ENCODE measurements around the gene ASXL3. TPM values are rescaled to one million over a fixed set of nuclear protein-coding genes. Genes with fewer than 3 reads are reported as not detected.

ASXL3 gene
- total and polyA plus RNA-seq, 4 donors: 0.08 to 16.3 (median 1.8) TPM

GRCh38 chr18:33708876-33709275 is 130.9 kb downstream of the ASXL3 start:
- H3K36me3 ChIP-seq (ENCODE audit: control insufficient read depth in 4 of 4, insufficient read depth in 4 of 4, low read length in 4 of 4): peaks cover 0 to 5% (median 2%) of the 10 kb centered on the region in 4 donors
- H3K4me1 ChIP-seq (ENCODE audit: control insufficient read depth in 5 of 5, insufficient read depth in 5 of 5, low read length in 5 of 5): no peaks in the 10 kb centered on the region
- H3K27me3 ChIP-seq (ENCODE audit: control insufficient read depth in 3 of 3, insufficient read depth in 3 of 3, low read length in 2 of 3): no peaks in the 10 kb centered on the region
- DNase-seq: no peak
- WGBS, 2 donors: 91 to 96% methylated on average over 1 of the region's 1 CpG
- no peak overlapping the region for H3K4me3 ChIP-seq
- TF ChIP-seq CTCF (IDR thresholded peaks at IDR 0.05; ENCODE audit: control extremely low read depth, extremely low read depth): no peak
- H3K9me3 ChIP-seq (ENCODE audit: control insufficient read depth in 4 of 4, insufficient read depth in 3 of 4, low read length in 3 of 4): no peaks in the 10 kb centered on the region
- H3K27ac ChIP-seq (ENCODE audit: low read depth in 1 of 2, low read length in 1 of 2): no peak overlapping the region
- ATAC-seq (ENCODE audit: insufficient read depth, low FRiP score): no peak
- no peak overlapping the region for H3K9ac ChIP-seq (ENCODE audit: insufficient read depth in 1 of 2, low read length in 2 of 2)

- H3K9ac ChIP-seq (ENCODE audit: insufficient read depth in 1 of 2, low read length in 2 of 2): no peak overlapping the region
- WGBS, 2 donors: 80% methylated on average over 2 of the region's 2 CpGs
- no peak for TF ChIP-seq CTCF (IDR thresholded peaks at IDR 0.05; ENCODE audit: control extremely low read depth, extremely low read depth)
Observed at GRCh38 chr18:33710269-33710668, 132.2 kb downstream of the ASXL3 start.

GRCh38 chr18:33711514-33711913 is 133.5 kb downstream of the ASXL3 start:
- Histone ChIP-seq H3K9ac (ENCODE audit: insufficient read depth in 1 of 2, low read length in 2 of 2) (no peak overlapping the region), H3K4me1 (ENCODE audit: control insufficient read depth in 5 of 5, insufficient read depth in 5 of 5, low read length in 5 of 5) (no peaks in the 10 kb centered on the region), H3K9me3 (ENCODE audit: control insufficient read depth in 4 of 4, insufficient read depth in 3 of 4, low read length in 3 of 4) (no peaks in the 10 kb centered on the region), H3K36me3 (ENCODE audit: control insufficient read depth in 4 of 4, insufficient read depth in 4 of 4, low read length in 4 of 4) (peaks cover 0 to 6% (median 2%) of the 10 kb centered on the region in 4 donors), H3K4me3 (no peak overlapping the region), H3K27me3 (ENCODE audit: control insufficient read depth in 3 of 3, insufficient read depth in 3 of 3, low read length in 2 of 3) (no peaks in the 10 kb centered on the region), H3K27ac (ENCODE audit: low read depth in 1 of 2, low read length in 1 of 2) (no peak overlapping the region)
- no peak for DNase-seq
- ATAC-seq (ENCODE audit: insufficient read depth, low FRiP score): no peak
- WGBS, 2 donors: 92 to 95% methylated on average over 2 of the region's 2 CpGs
- no peak for TF ChIP-seq CTCF (IDR thresholded peaks at IDR 0.05; ENCODE audit: control extremely low read depth, extremely low read depth)

More at GRCh38 chr18:33710269-33710668, 132.2 kb downstream of the ASXL3 start:
- H3K27me3 ChIP-seq (ENCODE audit: control insufficient read depth in 3 of 3, insufficient read depth in 3 of 3, low read length in 2 of 3): no peaks in the 10 kb centered on the region
- no peaks in the 10 kb centered on the region for H3K4me1 ChIP-seq (ENCODE audit: control insufficient read depth in 5 of 5, insufficient read depth in 5 of 5, low read length in 5 of 5)
- peaks cover 0 to 6% (median 2%) of the 10 kb centered on the region in 4 donors for H3K36me3 ChIP-seq (ENCODE audit: control insufficient read depth in 4 of 4, insufficient read depth in 4 of 4, low read length in 4 of 4)
- H3K4me3 ChIP-seq: no peak overlapping the region
- no peak overlapping the region for H3K27ac ChIP-seq (ENCODE audit: low read depth in 1 of 2, low read length in 1 of 2)
- DNase-seq (no peak), ATAC-seq (ENCODE audit: insufficient read depth, low FRiP score) (no peak)
- H3K9me3 ChIP-seq (ENCODE audit: control insufficient read depth in 4 of 4, insufficient read depth in 3 of 4, low read length in 3 of 4): no peaks in the 10 kb centered on the region

GRCh38 chr18:33712719-33713118 is 134.7 kb downstream of the ASXL3 start:
- H3K4me3 ChIP-seq: no peak overlapping the region
- WGBS, 2 donors: 73 to 80% methylated on average over 4 of the region's 4 CpGs
- no peak for ATAC-seq (ENCODE audit: insufficient read depth, low FRiP score)

More at GRCh38 chr18:33712719-33713118, 134.7 kb downstream of the ASXL3 start:
- DNase-seq: no peak
- H3K9ac ChIP-seq (ENCODE audit: insufficient read depth in 1 of 2, low read length in 2 of 2): no peak overlapping the region
- H3K27me3 ChIP-seq (ENCODE audit: control insufficient read depth in 3 of 3, insufficient read depth in 3 of 3, low read length in 2 of 3): no peaks in the 10 kb centered on the region
- no peak for TF ChIP-seq CTCF (IDR thresholded peaks at IDR 0.05; ENCODE audit: control extremely low read depth, extremely low read depth)
- H3K9me3 ChIP-seq (ENCODE audit: control insufficient read depth in 4 of 4, insufficient read depth in 3 of 4, low read length in 3 of 4): no peaks in the 10 kb centered on the region
- H3K27ac ChIP-seq (ENCODE audit: low read depth in 1 of 2, low read length in 1 of 2): no peak overlapping the region
- H3K36me3 ChIP-seq (ENCODE audit: control insufficient read depth in 4 of 4, insufficient read depth in 4 of 4, low read length in 4 of 4): peaks cover 0 to 6% (median 2%) of the 10 kb centered on the region in 4 donors
- H3K4me1 ChIP-seq (ENCODE audit: control insufficient read depth in 5 of 5, insufficient read depth in 5 of 5, low read length in 5 of 5): no peaks in the 10 kb centered on the region
